Hepatocyte (in vitro differentiated cells): ENCODE results near the gene SDF4. TPM values are rescaled to one million over a fixed set of nuclear protein-coding genes. Genes with fewer than 3 reads are reported as not detected.

Experiments used
- DNase-seq: peaks from one replicate; pipeline ENCODE4 v3.0.0-alpha.2; 2016; ENCODE audit warnings: low spot score
- H2AFZ ChIP-seq: fragments of 200-600 bp; sonication (generic); 2 replicates; pipeline ENCODE4 v1.6.0; 2016; ENCODE audit warnings: antibody characterized with exemption, mild to moderate bottlenecking
- H3K27ac ChIP-seq: fragments of 200-600 bp; sonication (generic); 2 replicates; pipeline ENCODE4 v1.5.1; 2016; ENCODE audit warnings: mild to moderate bottlenecking
- H3K27me3 ChIP-seq: fragments of 200-600 bp; sonication (generic); 2 replicates; pipeline ENCODE4 v1.6.1; 2016
- H3K36me3 ChIP-seq: fragments of 200-600 bp; sonication (generic); replicated peaks from 2 replicates; pipeline ENCODE4 v1.5.1; 2016; ENCODE audit warnings: low read depth; ENCODE audit not compliant: insufficient read depth
- H3K4me1 ChIP-seq: fragments of 200-600 bp; sonication (generic); 2 replicates; pipeline ENCODE4 v1.5.1; 2016; ENCODE audit warnings: mild to moderate bottlenecking, moderate library complexity; ENCODE audit not compliant: insufficient read depth
- H3K4me2 ChIP-seq: fragments of 200-600 bp; sonication (generic); 2 replicates; pipeline ENCODE4 v1.6.0; 2016
- H3K4me3 ChIP-seq: fragments of 200-600 bp; sonication (generic); 2 replicates; pipeline ENCODE4 v1.5.1; 2016; ENCODE audit warnings: mild to moderate bottlenecking
- H3K79me2 ChIP-seq: fragments of 200-600 bp; sonication (generic); 2 replicates; pipeline ENCODE4 v1.6.0; 2017; ENCODE audit warnings: mild to moderate bottlenecking
- H3K9me2 ChIP-seq: fragments of 200-600 bp; sonication (generic); replicated peaks from 2 replicates; pipeline ENCODE4 v1.6.0; 2017; ENCODE audit warnings: mild to moderate bottlenecking; ENCODE audit not compliant: insufficient read depth
- H3K9me3 ChIP-seq: fragments of 200-600 bp; sonication (generic); 2 replicates; pipeline ENCODE4 v1.5.1; 2016; ENCODE audit warnings: low read depth, mild to moderate bottlenecking
- H4K20me1 ChIP-seq: fragments of 200-600 bp; sonication (generic); 2 replicates; pipeline ENCODE4 v1.6.0; 2016; ENCODE audit warnings: mild to moderate bottlenecking; ENCODE audit not compliant: insufficient read depth, poor library complexity, severe bottlenecking
- EZH2 ChIP-seq: fragments of 200-600 bp; sonication (generic); IDR thresholded peaks from 2 replicates; pipeline ENCODE4 v1.6.1; 2016; ENCODE audit warnings: antibody characterized with exemption, mild to moderate bottlenecking, borderline replicate concordance
- EZH2phosphoT487 ChIP-seq: fragments of 200-600 bp; sonication (generic); IDR thresholded peaks from one replicate; pipeline ENCODE4 v1.6.1; 2018; ENCODE audit warnings: antibody characterized with exemption, mild to moderate bottlenecking, low read depth, moderate library complexity; ENCODE audit not compliant: unreplicated experiment, severe bottlenecking
- WGBS: methylation state at CpG from one replicate; pipeline ENCODE4 v1.1.6; 2016; ENCODE audit warnings: low lambda C conversion rate; ENCODE audit errors: missing lambda C conversion rate; 5-methylcytosine and 5-hydroxymethylcytosine counted together
- polyA plus RNA-seq: library from polyadenylated mRNA; unstranded; fragments of >200 nt; fragmentation: Nextera tagmentation; extraction: Ambion mirVana; gene quantifications from 2 replicates; pipeline ENCODE4 v1.2.1, GENCODE V29; 2016
- total RNA-seq: library from RNA; depleted of rRNA; stranded (reverse); fragments of >200 nt; gene quantifications from 2 replicates; pipeline ENCODE4 v1.2.3, GENCODE V29; 2014
- TF ChIP-seq, protein P1 (sequence below): fragments of 200-600 bp; sonication (generic); IDR thresholded peaks from 2 replicates; pipeline ENCODE4 v1.5.1; 2016; ENCODE audit warnings: antibody characterized with exemption, mild to moderate bottlenecking; ENCODE audit not compliant: poor library complexity

Gene SDF4
- total and polyA plus RNA-seq, 2 experiments from 2014 or later: 156 to 296 TPM

GRCh38 chr1:1238702-1239178, 6.9 kb upstream of the SDF4 start:
- Histone ChIP-seq H3K36me3 (no peaks in the 10 kb centered on the region), H3K4me2 (no peak overlapping the region), H3K9me2 (no peaks in the 10 kb centered on the region), H4K20me1 (no peaks in the 10 kb centered on the region), H3K27me3 (no peaks in the 10 kb centered on the region), H3K4me3 (no peak overlapping the region), H2AFZ (no peak overlapping the region), H3K79me2 (peaks cover 9% of the 10 kb centered on the region), H3K9me3 (no peaks in the 10 kb centered on the region), H3K27ac (no peak overlapping the region), H3K4me1 (peaks cover 25% of the 10 kb centered on the region)
- TF ChIP-seq, protein P1, sequence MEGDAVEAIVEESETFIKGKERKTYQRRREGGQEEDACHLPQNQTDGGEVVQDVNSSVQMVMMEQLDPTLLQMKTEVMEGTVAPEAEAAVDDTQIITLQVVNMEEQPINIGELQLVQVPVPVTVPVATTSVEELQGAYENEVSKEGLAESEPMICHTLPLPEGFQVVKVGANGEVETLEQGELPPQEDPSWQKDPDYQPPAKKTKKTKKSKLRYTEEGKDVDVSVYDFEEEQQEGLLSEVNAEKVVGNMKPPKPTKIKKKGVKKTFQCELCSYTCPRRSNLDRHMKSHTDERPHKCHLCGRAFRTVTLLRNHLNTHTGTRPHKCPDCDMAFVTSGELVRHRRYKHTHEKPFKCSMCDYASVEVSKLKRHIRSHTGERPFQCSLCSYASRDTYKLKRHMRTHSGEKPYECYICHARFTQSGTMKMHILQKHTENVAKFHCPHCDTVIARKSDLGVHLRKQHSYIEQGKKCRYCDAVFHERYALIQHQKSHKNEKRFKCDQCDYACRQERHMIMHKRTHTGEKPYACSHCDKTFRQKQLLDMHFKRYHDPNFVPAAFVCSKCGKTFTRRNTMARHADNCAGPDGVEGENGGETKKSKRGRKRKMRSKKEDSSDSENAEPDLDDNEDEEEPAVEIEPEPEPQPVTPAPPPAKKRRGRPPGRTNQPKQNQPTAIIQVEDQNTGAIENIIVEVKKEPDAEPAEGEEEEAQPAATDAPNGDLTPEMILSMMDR: no peak
- TF ChIP-seq EZH2phosphoT487: no peak
- TF ChIP-seq EZH2: no peak
- 86% methylated on average over 19 of the region's 19 CpGs for WGBS
- DNase-seq: no peak

DNA sequence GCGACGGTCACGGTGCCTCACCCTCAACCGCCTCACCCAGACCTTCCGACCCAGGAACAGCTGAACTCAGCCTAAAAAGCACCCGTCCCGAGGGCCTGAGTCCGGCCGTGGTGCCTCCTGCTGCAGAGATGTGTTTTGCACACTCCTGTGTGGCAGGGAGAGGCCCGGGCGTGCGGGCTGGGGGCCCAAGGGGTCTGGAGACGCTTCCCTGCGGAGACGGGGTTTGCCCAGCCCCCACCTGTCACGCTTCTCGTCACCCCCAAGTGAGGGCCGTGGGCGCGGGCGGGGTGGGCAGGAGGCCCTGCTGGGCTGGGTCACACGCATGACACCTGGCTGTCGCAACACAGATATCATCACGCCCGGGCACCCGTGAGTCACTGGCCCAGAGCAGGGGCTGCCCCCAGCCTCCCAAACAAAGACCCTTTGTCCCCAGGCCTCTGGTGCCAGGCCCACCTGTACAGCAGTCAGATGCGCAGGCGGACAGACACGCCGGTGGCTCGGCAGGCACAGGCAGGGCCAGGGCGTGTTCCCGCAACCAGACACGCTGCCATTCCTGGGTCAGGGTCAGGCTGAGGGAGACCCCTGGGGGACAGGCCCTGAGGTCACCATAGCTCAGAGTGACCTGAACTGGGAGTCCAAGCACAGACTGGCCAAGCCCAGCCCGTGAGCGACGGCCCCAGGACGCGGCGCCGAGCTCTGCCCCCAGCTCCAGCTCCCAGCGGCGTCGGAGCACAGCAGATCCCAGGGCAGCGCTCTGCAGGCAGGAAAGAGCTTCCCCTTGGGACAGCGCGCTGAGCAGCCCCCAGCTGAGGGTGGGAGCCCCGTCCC, 6.3 kb upstream of the SDF4 start:
- Histone ChIP-seq H4K20me1 (no peaks in the 10 kb centered on the region), H3K4me3 (no peak overlapping the region), H3K36me3 (no peaks in the 10 kb centered on the region), H2AFZ (no peak overlapping the region), H3K27me3 (no peaks in the 10 kb centered on the region), H3K9me3 (no peaks in the 10 kb centered on the region), H3K9me2 (no peaks in the 10 kb centered on the region), H3K79me2 (peaks cover 16% of the 10 kb centered on the region), H3K4me2 (peak overlapping the region; percentile 24), H3K4me1 (peaks cover 25% of the 10 kb centered on the region), H3K27ac (peak overlapping the region; percentile 9)
- TF ChIP-seq EZH2phosphoT487 (no peak), EZH2 (no peak)
- TF ChIP-seq, protein P1: no peak
- DNase-seq: no peak
- 75% methylated on average over 33 of the region's 48 CpGs for WGBS

DNA sequence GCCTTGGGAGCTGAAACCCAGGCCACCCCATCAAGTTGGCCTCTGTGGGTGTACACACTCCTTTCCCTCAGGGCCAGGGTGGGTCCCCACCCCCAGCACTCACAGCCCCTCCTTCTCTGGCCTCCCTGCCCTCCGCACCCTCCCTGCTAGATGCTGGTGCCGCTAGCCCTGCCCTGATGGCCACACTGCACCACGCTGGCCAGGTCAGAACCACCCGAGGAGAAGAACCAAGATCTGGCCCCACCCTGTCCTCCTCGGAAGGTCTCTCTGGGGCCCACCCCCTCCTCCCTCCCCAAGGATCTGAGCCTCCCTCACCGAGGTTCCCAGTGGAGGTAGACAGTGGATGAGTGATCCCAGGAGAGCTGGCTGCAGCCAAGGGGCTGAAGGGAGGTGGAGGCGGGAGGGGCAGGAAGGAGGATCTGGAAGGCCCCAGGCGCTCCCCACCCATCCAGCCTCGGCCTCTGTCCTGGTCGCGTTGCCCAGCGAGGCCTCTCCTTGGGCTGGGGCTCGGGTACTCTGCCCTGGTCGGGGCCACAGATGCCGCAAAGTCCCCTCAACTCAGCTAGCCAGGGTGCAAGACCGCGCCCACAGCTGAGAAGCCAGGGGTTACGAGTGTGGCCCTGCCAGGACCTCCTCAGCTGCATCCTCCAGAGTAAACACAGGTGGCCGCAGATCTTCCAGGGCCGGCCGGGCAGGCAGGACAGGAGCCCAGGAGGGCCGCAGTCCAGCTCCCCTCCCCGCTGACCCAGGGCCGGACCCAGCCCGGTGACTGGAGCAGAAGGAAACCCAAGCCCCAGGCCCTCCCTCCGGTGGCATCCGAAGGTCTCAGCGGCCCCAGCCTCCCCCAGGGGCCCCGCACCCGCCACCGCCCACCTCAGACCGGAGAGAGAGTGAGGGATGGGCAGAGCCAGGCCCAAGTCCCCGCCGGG, 5.4 kb upstream of the SDF4 start:
- Histone ChIP-seq H3K9me3 (no peaks in the 10 kb centered on the region), H2AFZ (no peak overlapping the region), H3K79me2 (peaks cover 20% of the 10 kb centered on the region), H3K36me3 (no peaks in the 10 kb centered on the region), H3K9me2 (no peaks in the 10 kb centered on the region), H3K27ac (peak overlapping the region; percentile 9), H3K4me3 (no peak overlapping the region), H4K20me1 (no peaks in the 10 kb centered on the region), H3K27me3 (no peaks in the 10 kb centered on the region), H3K4me2 (peak overlapping the region; percentile 24), H3K4me1 (peaks cover 31% of the 10 kb centered on the region)
- no peak for TF ChIP-seq EZH2phosphoT487
- DNase-seq: no peak
- 56% methylated on average over 29 of the region's 34 CpGs for WGBS
